ENCODE results near the gene AUTS2. TPM values are rescaled to one million over a fixed set of nuclear protein-coding genes. Genes with fewer than 3 reads are reported as not detected.

Gene AUTS2
- total RNA-seq, 1 experiment from 2014 or later: 2.5 TPM

GRCh38 chr7:70529914-70530585 is 931.8 kb downstream of the AUTS2 start:
- intact Hi-C loops (cut with micrococcal nuclease; ENCODE audit: unreplicated experiment): no loop called here
- POLR2A ChIA-PET: no interaction called here

GRCh38 chr7:70533614-70534013 is 935.3 kb downstream of the AUTS2 start:
- no peaks in the 10 kb centered on the region for H3K9me3 ChIP-seq (ENCODE audit: control insufficient read depth, insufficient read depth, low read depth, low read length)
- no peaks in the 10 kb centered on the region for H3K36me3 ChIP-seq (ENCODE audit: control insufficient read depth, insufficient read depth, low read length)
- no TSS peak for BruUV-seq (replicated peaks)
- DNase-seq (ENCODE audit: low read depth, low spot score): no peak
- no peak overlapping the region for H3K27ac ChIP-seq (ENCODE audit: low read length)
- POLR2A ChIA-PET: no interaction called here
- no peak overlapping the region for H3K4me3 ChIP-seq (ENCODE audit: low read depth in 2 of 2, low read length in 2 of 2)
- H3K4me1 ChIP-seq (ENCODE audit: control insufficient read depth, insufficient read depth, low read length): no peaks in the 10 kb centered on the region
- intact Hi-C loops (cut with micrococcal nuclease; ENCODE audit: unreplicated experiment) (no loop called here), in situ Hi-C loops (cut with HindIII; ENCODE audit: low pct_unique_long_range_greater_than_20kb, low sequenced_read_pairs) (no loop called here)
- ATAC-seq: no peak
- CTCF ChIA-PET: interaction anchor here (0.5 kb wide), 1 partner anchor 96 kb away, joined by 5 read pairs; no protein-coding TSS in a partner anchor
- no peaks in the 10 kb centered on the region for H3K27me3 ChIP-seq (ENCODE audit: control insufficient read depth, insufficient read depth, low read length)
- TF ChIP-seq TCF7L2 (IDR thresholded peaks at IDR 0.05; ENCODE audit: low read depth, low read length) (no peak), SIN3A (IDR thresholded peaks at IDR 0.05; ENCODE audit: borderline replicate concordance, insufficient read depth, low read depth, low read length) (no peak), REST (IDR thresholded peaks at IDR 0.05; ENCODE audit: insufficient read depth in 1 of 2, low read depth in 2 of 2, low read length in 1 of 2) (no peak), CTCF (IDR thresholded peaks at IDR 0.05) (no peak), POLR2AphosphoS5 (IDR thresholded peaks at IDR 0.05; ENCODE audit: low read depth, low read length) (no peak)

More at GRCh38 chr7:70529914-70530585, 931.8 kb downstream of the AUTS2 start:
- no peak overlapping the region for H3K4me3 ChIP-seq (ENCODE audit: low read depth in 2 of 2, low read length in 2 of 2)
- DNase-seq (ENCODE audit: low read depth, low spot score): no peak
- no peak for TF ChIP-seq REST (IDR thresholded peaks at IDR 0.05; ENCODE audit: insufficient read depth in 1 of 2, low read depth in 2 of 2, low read length in 1 of 2)
- no peak for TF ChIP-seq SIN3A (IDR thresholded peaks at IDR 0.05; ENCODE audit: borderline replicate concordance, insufficient read depth, low read depth, low read length)
- no peak for TF ChIP-seq CTCF (IDR thresholded peaks at IDR 0.05)
- TF ChIP-seq TCF7L2 (IDR thresholded peaks at IDR 0.05; ENCODE audit: low read depth, low read length): no peak
- no peak for TF ChIP-seq POLR2AphosphoS5 (IDR thresholded peaks at IDR 0.05; ENCODE audit: low read depth, low read length)
- in situ Hi-C loops (cut with HindIII; ENCODE audit: low pct_unique_long_range_greater_than_20kb, low sequenced_read_pairs): no loop called here
- no peaks in the 10 kb centered on the region for H3K36me3 ChIP-seq (ENCODE audit: control insufficient read depth, insufficient read depth, low read length)
- H3K4me1 ChIP-seq (ENCODE audit: control insufficient read depth, insufficient read depth, low read length): no peaks in the 10 kb centered on the region
- no peaks in the 10 kb centered on the region; the same call in 1 of the 2 replicates for H3K27me3 ChIP-seq (ENCODE audit: control insufficient read depth, insufficient read depth, low read length)
- BruUV-seq (replicated peaks): no TSS peak
- CTCF ChIA-PET: no interaction called here
- no peak overlapping the region for H3K27ac ChIP-seq (ENCODE audit: low read length)
- ATAC-seq: no peak
- no peaks in the 10 kb centered on the region for H3K9me3 ChIP-seq (ENCODE audit: control insufficient read depth, insufficient read depth, low read depth, low read length)

Measured in Panc1 (cell line).